Effector memory CD8-positive, alpha-beta T cell (primary cell): ENCODE measurements around the gene ADGRF1.
"Not testable (repeated sequence)": the region's sequence is repeated elsewhere in the genome, so short reads cannot be mapped to it uniquely, and the experiment has no call there.

Experiments used
- ATAC-seq: fragments of 150-1000 bp; cut with Tn5 transposase; replicated peaks from 2 replicates; pipeline ENCODE4 v1.10.0; 2021; ENCODE audit warnings: mild to moderate bottlenecking, moderate library complexity
- DNase-seq, 3 experiments: peaks; one replicate each; pipeline ENCODE4 v3.0.0; 2021
- H3K27ac Mint-ChIP-seq, 2 donors: one replicate each; pipeline ENCODE4 v1.8.0; 2022; ENCODE audit warnings: mild to moderate bottlenecking in 2 of 2, mixed read lengths in 2 of 2, moderate library complexity in 2 of 2
- H3K27me3 Mint-ChIP-seq, 2 donors: one replicate each; pipeline ENCODE4 v1.8.0; 2022; ENCODE audit warnings: mixed read lengths in 2 of 2
- H3K36me3 Mint-ChIP-seq: one replicate; pipeline ENCODE4 v1.8.0; 2022; ENCODE audit warnings: mild to moderate bottlenecking, moderate library complexity, mixed read lengths; ENCODE audit not compliant: insufficient read depth
- H3K4me1 Mint-ChIP-seq, 2 donors: one replicate each; pipeline ENCODE4 v1.8.0; 2022; ENCODE audit warnings: low read depth in 2 of 2, mixed read lengths in 2 of 2
- H3K4me3 Mint-ChIP-seq, 2 donors: one replicate each; pipeline ENCODE4 v1.8.0; 2022; ENCODE audit warnings: mild to moderate bottlenecking in 2 of 2, mixed read lengths in 2 of 2, moderate library complexity in 2 of 2
- H3K9me3 Mint-ChIP-seq, 2 donors: one replicate each; pipeline ENCODE4 v1.8.0; 2022; ENCODE audit warnings: mixed read lengths in 2 of 2
- total RNA-seq, 9 experiments: gene quantifications; one replicate each; lab custom pipeline; 2026; lab: John Stamatoyannopoulos, UW

Gene ADGRF1
- 0 to 0.10 (median 0) reads per million in 9 experiments for total RNA-seq

DNA sequence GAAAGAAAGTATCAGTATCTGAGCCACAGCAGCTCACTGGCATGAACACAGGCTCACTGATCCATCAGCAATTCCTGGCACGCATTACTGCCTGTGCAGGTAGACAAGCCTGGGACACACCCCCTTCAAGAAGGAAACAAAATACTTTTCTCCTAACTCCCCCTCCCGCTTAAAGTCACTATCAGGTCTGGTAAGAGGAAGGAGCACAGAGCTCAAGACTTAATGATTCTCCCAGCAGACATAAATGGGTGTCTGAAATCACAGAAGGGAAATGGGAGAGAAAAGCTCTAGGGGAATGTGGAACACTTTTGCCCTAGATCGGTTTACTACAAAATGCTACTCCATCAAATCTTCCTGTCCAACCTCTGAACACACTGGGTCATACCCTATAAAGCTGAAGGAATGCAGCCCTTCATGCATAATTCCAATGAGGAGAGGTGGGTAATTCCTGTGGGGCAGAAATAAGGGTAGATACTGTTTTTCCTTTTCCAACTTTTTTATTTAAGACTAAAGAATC lies at the start of gene ADGRF1:
TSS of gene ADGRF1 (minus strand) at position 58 of the 517 bp plus-strand sequence. CDS start 13,271 bp downstream, outside the sequence.
- Mint-ChIP-seq H3K27ac (no peak within 1 kb of the TSS), H3K27me3 (peaks cover 5 to 28% of the 10 kb centered on the region in 2 donors), H3K4me3 (no peak within 1 kb of the TSS), H3K9me3 (no peaks in the 10 kb centered on the region), H3K36me3 (no peaks in the 10 kb centered on the region), H3K4me1 (no peaks in the 10 kb centered on the region)
- no peak for ATAC-seq
- no peak for DNase-seq

DNA sequence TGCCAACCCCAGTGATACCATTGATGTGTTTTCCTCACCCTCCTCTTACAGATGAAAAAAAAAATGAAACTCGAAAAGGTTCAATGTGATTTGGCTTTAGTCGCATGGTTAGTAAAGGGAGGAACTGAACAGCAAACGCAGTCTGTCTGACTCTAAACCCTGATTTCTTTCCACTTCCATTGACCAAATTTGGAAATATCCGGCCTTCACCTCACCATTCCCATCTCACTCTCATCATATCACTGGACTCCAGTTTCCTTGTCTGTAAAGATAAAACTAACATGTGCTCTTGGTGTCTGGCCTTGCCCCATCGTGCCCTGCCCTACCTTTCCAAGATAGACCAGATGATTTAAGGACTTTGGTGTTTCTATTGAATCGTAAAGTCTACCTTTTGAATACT lies 48.7 kb upstream of the ADGRF1 start:
- H3K36me3 Mint-ChIP-seq: no peaks in the 10 kb centered on the region
- H3K27ac Mint-ChIP-seq: no peak overlapping the region
- H3K27me3 Mint-ChIP-seq: peaks cover 0 to 6% of the 10 kb centered on the region in 2 donors

DNA sequence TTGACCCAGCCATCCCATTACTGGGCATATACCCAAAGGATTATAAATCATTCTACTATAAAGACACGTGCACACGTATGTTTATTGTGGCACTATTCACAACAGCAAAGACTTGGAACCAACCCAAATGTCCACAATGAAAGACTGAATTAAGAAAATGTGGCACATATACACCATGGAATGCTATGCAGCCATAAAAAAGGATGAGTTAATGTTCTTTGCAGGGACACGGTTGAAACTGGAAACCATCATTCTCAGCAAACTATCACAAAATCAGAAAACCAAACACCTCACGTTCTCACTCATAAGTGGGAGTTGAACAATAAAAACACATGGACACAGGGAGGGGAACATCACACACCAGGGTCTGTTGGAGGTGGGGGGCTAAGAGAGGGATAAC lies 47.3 kb upstream of the ADGRF1 start:
- ATAC-seq, H3K4me1 Mint-ChIP-seq, H3K27ac Mint-ChIP-seq, DNase-seq, H3K36me3 Mint-ChIP-seq, H3K9me3 Mint-ChIP-seq, H3K4me3 Mint-ChIP-seq: not testable (repeated sequence)
- peaks cover 6 to 13% of the 10 kb centered on the region in 2 donors for H3K27me3 Mint-ChIP-seq

More for the DNA sequence above, 48.7 kb upstream of the ADGRF1 start:
- H3K4me3 Mint-ChIP-seq: no peak overlapping the region
- DNase-seq: no peak
- ATAC-seq: no peak
- H3K4me1 Mint-ChIP-seq: no peaks in the 10 kb centered on the region
- no peaks in the 10 kb centered on the region for H3K9me3 Mint-ChIP-seq

DNA sequence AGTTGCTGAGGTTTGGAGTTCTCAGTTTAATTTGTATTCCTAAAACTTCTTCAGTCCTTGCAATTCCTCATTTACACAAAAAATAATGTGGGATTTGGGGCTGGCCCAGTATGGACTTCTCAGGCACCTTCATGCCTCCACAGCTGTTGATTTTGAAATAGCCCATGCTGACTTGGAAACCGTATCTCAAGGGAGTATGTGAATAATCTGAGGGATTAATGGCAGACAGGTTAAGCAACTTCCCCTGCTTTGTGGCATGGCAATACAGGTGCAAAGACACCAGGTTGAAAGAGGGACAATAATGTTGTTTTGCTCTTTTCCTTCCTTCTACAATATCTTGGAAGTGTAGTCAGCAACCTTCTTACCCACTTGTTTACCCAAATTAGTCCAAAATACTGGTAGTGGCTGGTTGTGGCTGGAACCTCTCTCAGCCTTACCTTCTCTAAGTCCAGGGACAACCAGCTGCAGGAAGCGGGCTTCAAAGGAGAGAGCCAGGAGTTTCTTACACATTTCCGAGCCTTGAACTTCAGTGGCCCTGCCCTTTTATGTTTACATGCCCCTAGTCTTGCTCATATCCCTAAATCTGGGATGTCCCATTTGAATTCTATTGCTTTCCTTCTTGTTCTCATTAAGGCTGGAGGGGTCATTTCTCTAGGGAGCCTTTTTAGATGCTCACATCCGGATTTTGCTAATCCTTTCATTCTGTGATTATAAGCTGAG lies 44.1 kb upstream of the ADGRF1 start:
- no peak for ATAC-seq

DNA sequence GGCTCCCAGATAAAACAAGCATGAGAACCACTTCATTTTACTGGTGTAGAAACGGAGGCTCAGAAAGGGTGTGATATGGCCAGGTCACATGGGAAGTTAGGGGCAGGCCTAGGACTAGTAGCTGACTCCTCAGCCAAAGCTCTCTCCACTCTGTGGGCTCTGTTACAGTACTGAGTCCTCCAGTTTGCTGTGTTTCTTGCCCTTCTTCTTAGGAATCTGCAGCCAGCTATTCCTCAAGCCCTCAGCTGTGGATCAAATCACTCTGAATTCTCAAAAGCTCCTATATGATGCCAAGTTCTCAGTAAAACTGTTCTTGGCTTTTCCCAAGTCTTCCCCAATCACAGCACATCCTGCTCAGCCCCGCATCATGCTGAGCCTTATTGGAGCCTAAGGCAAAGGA lies 42.5 kb upstream of the ADGRF1 start:
- Mint-ChIP-seq H3K36me3 (no peaks in the 10 kb centered on the region), H3K27me3 (peaks cover 0 to 14% of the 10 kb centered on the region in 2 donors), H3K27ac (no peak overlapping the region), H3K9me3 (no peaks in the 10 kb centered on the region), H3K4me1 (no peaks in the 10 kb centered on the region), H3K4me3 (no peak overlapping the region)
- no peak for DNase-seq
- ATAC-seq: no peak

More for the DNA sequence above, 44.1 kb upstream of the ADGRF1 start:
- Mint-ChIP-seq H3K27me3 (peaks cover 0 to 14% of the 10 kb centered on the region in 2 donors), H3K4me3 (no peak overlapping the region), H3K4me1 (no peaks in the 10 kb centered on the region), H3K36me3 (no peaks in the 10 kb centered on the region), H3K27ac (no peak overlapping the region), H3K9me3 (no peaks in the 10 kb centered on the region)
- no peak for DNase-seq

DNA sequence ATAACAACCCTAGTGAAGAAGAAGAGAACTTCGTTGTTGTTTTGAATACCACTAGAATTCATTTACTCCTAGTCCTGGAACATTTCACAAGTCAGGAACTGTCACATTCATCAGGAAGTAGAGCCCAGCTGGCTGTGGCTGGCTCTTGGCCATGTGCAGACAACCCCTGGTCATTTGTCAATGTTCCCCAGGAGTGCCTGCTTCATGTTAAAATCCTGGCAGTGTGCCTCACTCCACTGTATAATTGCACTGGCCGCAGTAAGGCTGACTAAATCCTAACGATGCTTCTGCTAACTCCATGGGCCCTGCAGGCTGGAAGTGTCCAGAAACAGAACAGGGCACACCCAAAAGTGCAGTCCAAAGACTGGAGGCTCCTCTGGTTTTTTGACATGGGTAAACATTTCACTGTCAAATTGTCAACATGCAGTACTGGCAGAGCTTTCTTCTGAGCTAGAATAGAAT lies 41.5 kb upstream of the ADGRF1 start:
- no peak for ATAC-seq
- H3K9me3 Mint-ChIP-seq: no peaks in the 10 kb centered on the region

DNA sequence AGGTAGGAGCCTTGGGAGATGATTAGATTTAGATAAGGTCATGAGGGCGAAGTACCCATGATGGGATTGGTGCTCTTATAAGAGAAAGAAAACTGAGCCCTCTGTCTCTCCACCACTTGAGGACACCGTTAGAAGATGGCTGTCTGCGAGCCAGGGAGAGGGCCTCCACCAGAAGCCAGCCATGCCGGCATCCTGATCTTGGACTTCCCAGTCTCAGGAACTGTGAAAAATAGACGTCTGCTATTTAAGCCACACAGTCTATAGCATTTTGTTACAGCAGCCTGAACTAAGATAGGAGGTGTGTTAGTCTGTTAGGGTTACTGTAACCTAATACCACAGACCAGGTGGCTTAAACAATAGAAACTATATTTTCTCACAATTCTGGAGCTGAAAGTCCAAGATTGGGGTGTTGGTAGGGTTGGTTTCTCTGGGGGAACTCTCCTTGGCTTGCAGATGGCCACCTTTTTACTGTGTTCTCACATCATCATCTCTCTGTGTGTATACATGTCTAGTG lies 38.0 kb upstream of the ADGRF1 start:
- Mint-ChIP-seq H3K27me3 (peaks cover 0 to 13% of the 10 kb centered on the region in 2 donors), H3K36me3 (no peaks in the 10 kb centered on the region), H3K9me3 (no peaks in the 10 kb centered on the region), H3K4me1 (no peaks in the 10 kb centered on the region), H3K27ac (no peak overlapping the region), H3K4me3 (no peak overlapping the region)
- DNase-seq (no peak), ATAC-seq (no peak)

More for the DNA sequence above, 41.5 kb upstream of the ADGRF1 start:
- DNase-seq: no peak
- H3K4me3 Mint-ChIP-seq: no peak overlapping the region
- no peak overlapping the region for H3K27ac Mint-ChIP-seq
- H3K4me1 Mint-ChIP-seq: no peaks in the 10 kb centered on the region
- no peaks in the 10 kb centered on the region for H3K36me3 Mint-ChIP-seq
- H3K27me3 Mint-ChIP-seq: peaks cover 0 to 14% of the 10 kb centered on the region in 2 donors

DNA sequence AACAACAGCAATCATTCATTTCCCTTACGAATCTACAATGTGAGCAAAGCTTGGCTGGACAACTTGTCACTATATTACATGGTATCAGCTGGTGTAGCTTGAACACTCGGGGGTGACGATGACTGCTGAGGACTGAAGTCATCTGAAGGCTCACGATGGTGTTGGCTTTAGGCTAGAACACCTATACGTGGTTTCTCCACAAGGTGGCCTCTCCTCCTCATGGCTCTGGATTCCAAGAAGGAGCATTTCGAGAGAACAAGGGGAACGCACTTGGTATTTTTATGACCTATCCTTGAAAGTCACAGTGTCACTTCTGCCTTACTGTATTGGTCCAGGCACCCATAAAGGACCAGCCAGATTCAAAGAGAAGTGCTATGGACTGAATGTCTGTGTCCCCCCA lies 37.5 kb upstream of the ADGRF1 start:
- no peaks in the 10 kb centered on the region for H3K9me3 Mint-ChIP-seq
- ATAC-seq (no peak), DNase-seq (no peak)
- H3K4me3 Mint-ChIP-seq: no peak overlapping the region
- peaks cover 0 to 12% of the 10 kb centered on the region in 2 donors for H3K27me3 Mint-ChIP-seq
- H3K36me3 Mint-ChIP-seq: no peaks in the 10 kb centered on the region
- no peaks in the 10 kb centered on the region for H3K4me1 Mint-ChIP-seq
- no peak overlapping the region for H3K27ac Mint-ChIP-seq

DNA sequence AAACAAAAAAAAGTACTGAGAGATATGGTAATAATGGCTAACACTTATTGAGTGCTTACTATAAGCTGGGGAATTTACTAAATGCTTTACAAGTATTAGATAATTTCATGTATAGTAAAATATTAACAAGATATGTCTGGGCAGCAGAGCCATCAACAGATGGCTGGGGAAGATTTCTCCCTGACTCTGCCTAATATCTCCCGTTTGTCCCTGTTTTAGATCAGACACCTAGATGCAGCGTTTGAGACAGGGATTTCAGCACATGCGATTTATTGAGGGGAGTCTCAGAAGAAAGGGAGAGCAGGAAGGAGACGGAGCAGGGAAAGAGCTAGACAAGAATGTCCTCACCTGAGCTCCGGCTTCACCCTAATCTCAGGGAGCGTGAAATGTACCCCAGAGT lies 36.9 kb upstream of the ADGRF1 start:
- Mint-ChIP-seq H3K27me3 (peaks cover 0 to 9% of the 10 kb centered on the region in 2 donors), H3K4me3 (no peak overlapping the region), H3K27ac (no peak overlapping the region), H3K4me1 (no peaks in the 10 kb centered on the region), H3K9me3 (no peaks in the 10 kb centered on the region), H3K36me3 (no peaks in the 10 kb centered on the region)
- ATAC-seq (no peak), DNase-seq (no peak)

DNA sequence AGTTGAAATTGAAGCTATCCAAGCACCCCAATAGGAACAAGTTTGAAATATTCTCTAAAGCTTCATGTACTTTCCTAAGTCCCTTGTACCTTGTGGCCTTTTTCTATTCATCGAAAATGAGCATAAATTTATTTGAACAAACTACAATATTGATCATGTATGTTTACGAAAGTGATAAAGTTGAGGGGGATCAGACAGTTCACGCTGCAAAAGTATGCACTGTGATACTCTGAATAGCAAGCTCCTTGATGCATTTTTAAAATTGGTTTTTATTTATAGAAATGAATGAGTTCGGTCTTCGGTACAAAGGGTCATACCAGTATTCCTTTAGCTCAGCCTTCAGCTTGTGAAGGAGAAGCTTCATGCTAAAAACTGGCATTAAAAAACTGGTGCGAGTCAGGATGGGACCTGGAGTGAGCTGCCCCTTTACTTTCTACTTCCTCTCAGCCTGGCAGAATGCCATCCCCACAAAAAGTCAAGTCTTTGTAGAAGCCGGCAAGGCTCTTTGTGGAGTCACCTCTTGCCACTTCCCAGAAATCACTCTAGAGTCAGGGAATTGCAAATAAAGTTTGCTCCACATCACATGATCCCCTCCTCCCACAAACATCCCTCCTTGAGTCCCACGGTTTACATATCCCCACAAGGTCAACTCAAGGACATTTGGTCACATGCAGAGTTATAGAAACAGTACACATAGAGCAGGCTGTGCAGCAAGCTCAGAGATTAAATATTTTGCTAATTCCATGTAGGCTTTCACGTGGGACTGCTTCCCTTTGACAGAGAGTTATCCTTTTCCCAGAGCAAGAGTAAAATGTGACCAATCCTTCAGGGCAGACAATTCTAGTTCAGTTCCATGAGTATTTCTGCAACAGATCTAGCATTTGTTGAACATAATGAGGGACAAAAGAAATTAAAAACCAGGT lies 34.6 kb upstream of the ADGRF1 start:
- H3K27ac Mint-ChIP-seq: no peak overlapping the region
- peaks cover 0 to 9% of the 10 kb centered on the region in 2 donors for H3K27me3 Mint-ChIP-seq
- H3K9me3 Mint-ChIP-seq: no peaks in the 10 kb centered on the region
- ATAC-seq (no peak), DNase-seq (no peak)
- H3K4me3 Mint-ChIP-seq: no peak overlapping the region
- no peaks in the 10 kb centered on the region for H3K36me3 Mint-ChIP-seq
- no peaks in the 10 kb centered on the region for H3K4me1 Mint-ChIP-seq

DNA sequence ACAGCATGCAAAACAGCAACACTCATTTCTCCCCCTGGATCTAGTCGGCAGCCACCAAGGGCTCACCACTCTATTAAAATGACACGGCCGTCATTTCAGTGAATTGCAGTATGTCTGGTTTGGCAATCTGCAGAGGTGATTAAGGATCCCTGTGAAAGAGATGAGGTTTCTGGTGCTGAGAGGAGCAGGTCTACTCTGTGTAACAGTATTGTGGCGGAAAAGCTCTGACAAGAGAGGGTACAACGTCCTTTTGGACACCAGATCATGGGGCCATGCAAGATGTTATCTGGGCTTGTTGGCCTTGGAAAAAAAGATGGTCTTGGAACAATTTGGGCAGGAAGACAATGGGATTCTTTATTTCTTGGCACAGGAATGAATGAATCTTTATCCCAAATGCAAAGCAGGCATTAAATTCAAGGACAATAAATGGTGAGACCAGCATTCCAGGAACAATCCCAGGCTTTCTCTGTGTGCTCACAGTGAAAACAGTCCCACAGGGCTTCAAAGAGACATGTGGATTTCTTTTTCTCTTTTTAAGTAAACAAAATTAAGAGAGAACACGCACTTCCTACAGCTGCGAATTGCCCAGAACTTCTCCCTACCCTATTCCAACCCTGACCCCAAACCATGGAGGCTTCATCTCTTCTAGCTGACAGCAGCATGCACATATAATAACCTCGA lies 33.7 kb upstream of the ADGRF1 start:
- H3K4me3 Mint-ChIP-seq: no peak overlapping the region
- no peak for ATAC-seq
- H3K27ac Mint-ChIP-seq: no peak overlapping the region
- DNase-seq: no peak
- H3K27me3 Mint-ChIP-seq: peaks cover 0 to 9% of the 10 kb centered on the region in 2 donors
- no peaks in the 10 kb centered on the region for H3K36me3 Mint-ChIP-seq
- no peaks in the 10 kb centered on the region for H3K9me3 Mint-ChIP-seq
- H3K4me1 Mint-ChIP-seq: no peaks in the 10 kb centered on the region

DNA sequence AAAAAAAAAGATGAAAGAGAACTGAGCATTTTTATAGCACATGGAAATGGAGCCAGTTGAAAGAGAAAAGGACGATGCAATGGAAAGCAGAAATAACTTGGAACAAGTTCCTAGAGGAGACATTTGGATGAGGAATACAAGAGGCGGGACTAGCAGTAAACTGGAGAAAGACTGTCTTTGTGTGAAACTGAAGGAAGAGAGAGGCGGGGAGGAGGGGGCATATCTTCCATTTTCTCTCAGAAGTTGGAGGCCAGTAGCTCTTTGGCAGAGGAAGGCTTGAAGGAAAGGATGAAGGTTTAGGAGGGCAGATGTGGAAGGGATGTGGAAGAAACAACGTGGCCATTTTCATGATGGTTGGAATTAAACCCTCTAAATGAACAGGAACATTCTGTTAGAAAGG lies 33.0 kb upstream of the ADGRF1 start:
- DNase-seq: no peak
- Mint-ChIP-seq H3K4me1 (no peaks in the 10 kb centered on the region), H3K36me3 (no peaks in the 10 kb centered on the region), H3K27ac (no peak overlapping the region), H3K4me3 (no peak overlapping the region), H3K9me3 (no peaks in the 10 kb centered on the region), H3K27me3 (peaks cover 0 to 9% of the 10 kb centered on the region in 2 donors)
- no peak for ATAC-seq
